GM12865 (cell line): ENCODE results near the gene GLRA2.

Experiments used
- DNase-seq: peaks from one replicate; pipeline ENCODE4 v3.0.0; 2010; ENCODE audit warnings: low read depth
- H3K4me3 ChIP-seq: 2 replicates; pipeline ENCODE4 v1.5.1; 2011; ENCODE audit warnings: mild to moderate bottlenecking, low read depth, low read length, control low read depth
- TF ChIP-seq, protein P1 (sequence below): IDR thresholded peaks from 2 replicates; pipeline ENCODE4 v1.5.1; 2011; ENCODE audit warnings: low read length, control low read depth, low read depth, inconsistent platforms; ENCODE audit not compliant: insufficient read depth; ENCODE audit errors: missing control alignments

The GLRA2 gene

DNA sequence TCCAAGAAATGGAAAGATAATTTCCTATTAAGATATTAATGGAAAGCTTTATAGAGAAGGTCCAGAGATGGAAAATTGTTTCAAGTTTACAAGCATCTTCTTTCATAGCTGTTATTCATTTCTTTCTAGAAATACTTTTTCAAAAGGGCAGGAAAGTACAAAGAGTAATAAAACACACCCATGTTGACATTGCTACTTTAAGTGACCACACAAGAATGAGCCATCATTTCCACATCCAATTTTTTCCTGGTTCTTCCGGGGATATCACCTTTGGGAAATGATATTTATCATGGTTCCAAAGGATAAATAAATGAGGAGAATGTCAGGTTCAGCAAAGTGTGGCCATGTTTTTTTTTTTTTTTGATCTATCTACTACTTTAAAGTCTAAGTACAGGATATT, 4.5 kb downstream of the GLRA2 start:
- no peak overlapping the region for H3K4me3 ChIP-seq
- TF ChIP-seq, protein P1, sequence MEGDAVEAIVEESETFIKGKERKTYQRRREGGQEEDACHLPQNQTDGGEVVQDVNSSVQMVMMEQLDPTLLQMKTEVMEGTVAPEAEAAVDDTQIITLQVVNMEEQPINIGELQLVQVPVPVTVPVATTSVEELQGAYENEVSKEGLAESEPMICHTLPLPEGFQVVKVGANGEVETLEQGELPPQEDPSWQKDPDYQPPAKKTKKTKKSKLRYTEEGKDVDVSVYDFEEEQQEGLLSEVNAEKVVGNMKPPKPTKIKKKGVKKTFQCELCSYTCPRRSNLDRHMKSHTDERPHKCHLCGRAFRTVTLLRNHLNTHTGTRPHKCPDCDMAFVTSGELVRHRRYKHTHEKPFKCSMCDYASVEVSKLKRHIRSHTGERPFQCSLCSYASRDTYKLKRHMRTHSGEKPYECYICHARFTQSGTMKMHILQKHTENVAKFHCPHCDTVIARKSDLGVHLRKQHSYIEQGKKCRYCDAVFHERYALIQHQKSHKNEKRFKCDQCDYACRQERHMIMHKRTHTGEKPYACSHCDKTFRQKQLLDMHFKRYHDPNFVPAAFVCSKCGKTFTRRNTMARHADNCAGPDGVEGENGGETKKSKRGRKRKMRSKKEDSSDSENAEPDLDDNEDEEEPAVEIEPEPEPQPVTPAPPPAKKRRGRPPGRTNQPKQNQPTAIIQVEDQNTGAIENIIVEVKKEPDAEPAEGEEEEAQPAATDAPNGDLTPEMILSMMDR, result no peak
- no peak for DNase-seq

GRCh38 chrX:14546190-14546589, 16.9 kb downstream of the GLRA2 start:
- DNase-seq, result no peak

GRCh38 chrX:14554131-14554715, 24.9 kb downstream of the GLRA2 start:
- H3K4me3 ChIP-seq, result no peak overlapping the region
- TF ChIP-seq, protein P1, result no peak
- DNase-seq, result no peak

More at GRCh38 chrX:14546190-14546589, 16.9 kb downstream of the GLRA2 start:
- no peak overlapping the region for H3K4me3 ChIP-seq
- TF ChIP-seq, protein P1, result no peak

DNA sequence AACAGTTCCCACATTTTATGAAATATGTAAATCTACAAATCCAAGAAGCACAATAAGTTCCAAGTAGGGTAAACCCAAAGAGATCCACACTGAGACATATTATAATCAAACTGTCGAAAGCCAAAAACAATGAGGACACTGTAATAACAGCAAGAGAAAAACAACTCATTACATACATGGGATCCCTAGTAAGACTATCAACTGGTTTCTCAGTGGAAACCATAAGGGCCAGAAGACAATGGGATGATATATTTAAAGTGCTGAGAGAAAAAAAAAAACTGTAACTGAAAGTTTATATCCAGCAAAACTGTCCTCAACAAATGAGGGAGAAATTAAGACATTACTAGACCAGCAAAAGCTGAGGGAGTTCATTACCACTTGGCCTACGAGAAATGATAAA, 34.7 kb downstream of the GLRA2 start:
- TF ChIP-seq, protein P1, result no peak
- no peak overlapping the region for H3K4me3 ChIP-seq
- DNase-seq, result no peak

- TF ChIP-seq, protein P1, result no peak
- DNase-seq, result no peak
- H3K4me3 ChIP-seq, result no peak overlapping the region
Measured at GRCh38 chrX:14573161-14573560, 43.8 kb downstream of the GLRA2 start.

DNA sequence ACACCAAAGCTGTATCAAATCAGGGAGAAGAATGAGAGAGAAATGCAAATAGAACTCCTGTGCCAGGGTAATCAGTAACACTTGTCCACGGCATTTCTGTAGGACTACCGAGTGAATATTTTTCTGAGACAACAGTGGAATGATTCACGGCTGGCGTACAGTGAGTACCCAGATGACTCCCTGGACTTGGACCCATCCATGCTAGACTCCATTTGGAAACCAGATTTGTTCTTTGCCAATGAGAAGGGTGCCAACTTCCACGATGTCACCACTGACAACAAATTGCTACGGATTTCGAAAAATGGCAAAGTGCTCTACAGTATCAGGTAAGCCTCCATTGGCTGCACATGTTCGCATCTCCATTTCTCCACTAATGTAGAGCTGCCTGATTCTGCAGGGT, 51.7 kb downstream of the GLRA2 start:
- no peak for DNase-seq
- H3K4me3 ChIP-seq, result no peak overlapping the region
- TF ChIP-seq, protein P1, result no peak

DNA sequence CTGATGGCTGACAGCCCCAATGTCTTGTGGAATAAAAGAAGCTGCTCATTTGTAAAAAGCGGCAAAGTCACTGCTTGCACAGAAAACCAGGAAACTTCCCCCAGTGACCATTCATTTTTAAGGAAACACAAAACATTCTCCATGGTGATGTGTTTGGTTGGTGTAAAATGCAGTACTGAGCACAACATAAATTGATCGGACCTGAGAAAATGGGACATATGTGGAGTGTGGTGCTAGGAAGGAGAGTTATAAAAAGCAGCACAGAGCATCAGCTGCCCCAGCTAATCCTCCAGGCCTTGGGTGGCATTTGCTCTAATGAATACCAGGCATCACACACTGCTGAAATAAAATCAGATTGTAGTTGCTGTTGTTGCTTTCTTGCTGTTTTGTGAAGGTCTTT, 55.2 kb downstream of the GLRA2 start:
- no peak overlapping the region for H3K4me3 ChIP-seq
- no peak for DNase-seq
- TF ChIP-seq, protein P1, result no peak
